Peyer's patch (tissue), 4 donors: ENCODE results near the gene ATP11A. TPM values are rescaled to one million over a fixed set of nuclear protein-coding genes. Genes with fewer than 3 reads are reported as not detected.
"Not testable (repeated sequence)": the region's sequence is repeated elsewhere in the genome, so short reads cannot be mapped to it uniquely, and the experiment has no call there.

Source experiments
- DNase-seq, 3 donors: peaks; one replicate each; pipeline ENCODE4 v3.0.0-alpha.2; 2017 to 2019
- H3K27ac ChIP-seq, 4 donors: fragments of 200-600 bp; sonication (generic); one replicate each; pipeline ENCODE4 v1.5.1; 2016 to 2019
- H3K27me3 ChIP-seq, 2 donors: fragments of 200-600 bp; sonication (generic); one replicate each; pipeline ENCODE4 v1.5.1; 2019
- H3K36me3 ChIP-seq, 3 donors: fragments of 200-600 bp; sonication (generic); one replicate each; pipeline ENCODE4 v1.5.1; 2016 to 2019
- H3K4me1 ChIP-seq, 4 donors: fragments of 200-600 bp; sonication (generic); one replicate each; pipeline ENCODE4 v1.5.1; 2016 to 2019
- H3K4me3 ChIP-seq, 4 donors: fragments of 200-600 bp; sonication (generic); 1 replicate in 3 of 4; 2 replicates in 1 of 4; pipeline ENCODE4 v1.5.1; 2016 to 2019; ENCODE audit warnings: mild to moderate bottlenecking in 1 of 4
- H3K9me3 ChIP-seq, 4 donors: fragments of 200-600 bp; sonication (generic); one replicate each; pipeline ENCODE4 v1.5.1; 2016 to 2019; ENCODE audit warnings: mild to moderate bottlenecking in 1 of 4
- POLR2A ChIP-seq, 2 donors: fragments of 450-650 bp; IDR thresholded peaks; one replicate each; pipeline ENCODE4 v1.5.1; 2017; ENCODE audit warnings: antibody characterized with exemption in 2 of 2, mild to moderate bottlenecking in 2 of 2, moderate library complexity in 2 of 2
- total RNA-seq, 4 donors: library from RNA; depleted of rRNA; stranded (reverse); fragments of >200 nt; gene quantifications; one replicate each; pipeline ENCODE4 v1.1.0, GENCODE V29; 2016
- TF ChIP-seq, protein P1 (sequence below), 6 experiments: fragments of 450-650 bp in 4 of 6; fragments of 200-600 bp in 2 of 6; sonication (generic) in 1 of 6; IDR thresholded peaks; one replicate each; pipeline ENCODE4 v1.5.1; 2017 to 2019; ENCODE audit warnings: antibody characterized with exemption in 6 of 6, mild to moderate bottlenecking in 3 of 6, moderate library complexity in 1 of 6

The ATP11A gene
- total RNA-seq, 4 donors from 2014 or later = 33.1 to 64.2 (median 53.7) TPM

DNA sequence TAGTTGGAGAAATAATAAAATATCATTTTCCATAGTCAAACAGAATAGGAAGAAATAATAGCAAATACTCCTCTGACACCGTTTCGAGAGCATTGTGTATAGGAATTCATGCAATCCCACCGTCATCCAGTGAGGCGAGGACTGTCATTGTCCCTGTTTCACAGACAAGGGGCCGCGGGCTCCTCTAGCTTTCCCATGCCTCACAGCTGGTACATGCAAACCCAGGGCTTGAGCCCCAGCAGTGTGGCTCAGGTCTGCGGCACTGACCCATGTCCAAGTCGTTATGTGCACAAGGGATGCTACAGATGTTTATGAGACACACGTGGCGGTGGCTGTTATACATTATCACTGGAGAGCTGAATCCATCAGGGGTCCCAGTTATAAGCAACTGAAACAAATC lies 18.5 kb upstream of the ATP11A start:
- Histone ChIP-seq H3K36me3 (no peaks in the 10 kb centered on the region), H3K27me3 (no peaks in the 10 kb centered on the region), H3K4me1 (no peaks in the 10 kb centered on the region), H3K9me3 (no peaks in the 10 kb centered on the region), H3K4me3 (no peak overlapping the region), H3K27ac (no peak overlapping the region)
- no peak for DNase-seq
- TF ChIP-seq, protein P1, sequence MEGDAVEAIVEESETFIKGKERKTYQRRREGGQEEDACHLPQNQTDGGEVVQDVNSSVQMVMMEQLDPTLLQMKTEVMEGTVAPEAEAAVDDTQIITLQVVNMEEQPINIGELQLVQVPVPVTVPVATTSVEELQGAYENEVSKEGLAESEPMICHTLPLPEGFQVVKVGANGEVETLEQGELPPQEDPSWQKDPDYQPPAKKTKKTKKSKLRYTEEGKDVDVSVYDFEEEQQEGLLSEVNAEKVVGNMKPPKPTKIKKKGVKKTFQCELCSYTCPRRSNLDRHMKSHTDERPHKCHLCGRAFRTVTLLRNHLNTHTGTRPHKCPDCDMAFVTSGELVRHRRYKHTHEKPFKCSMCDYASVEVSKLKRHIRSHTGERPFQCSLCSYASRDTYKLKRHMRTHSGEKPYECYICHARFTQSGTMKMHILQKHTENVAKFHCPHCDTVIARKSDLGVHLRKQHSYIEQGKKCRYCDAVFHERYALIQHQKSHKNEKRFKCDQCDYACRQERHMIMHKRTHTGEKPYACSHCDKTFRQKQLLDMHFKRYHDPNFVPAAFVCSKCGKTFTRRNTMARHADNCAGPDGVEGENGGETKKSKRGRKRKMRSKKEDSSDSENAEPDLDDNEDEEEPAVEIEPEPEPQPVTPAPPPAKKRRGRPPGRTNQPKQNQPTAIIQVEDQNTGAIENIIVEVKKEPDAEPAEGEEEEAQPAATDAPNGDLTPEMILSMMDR (IDR thresholded peaks at IDR 0.05) = no peak
- TF ChIP-seq POLR2A (IDR thresholded peaks at IDR 0.05) = no peak

DNA sequence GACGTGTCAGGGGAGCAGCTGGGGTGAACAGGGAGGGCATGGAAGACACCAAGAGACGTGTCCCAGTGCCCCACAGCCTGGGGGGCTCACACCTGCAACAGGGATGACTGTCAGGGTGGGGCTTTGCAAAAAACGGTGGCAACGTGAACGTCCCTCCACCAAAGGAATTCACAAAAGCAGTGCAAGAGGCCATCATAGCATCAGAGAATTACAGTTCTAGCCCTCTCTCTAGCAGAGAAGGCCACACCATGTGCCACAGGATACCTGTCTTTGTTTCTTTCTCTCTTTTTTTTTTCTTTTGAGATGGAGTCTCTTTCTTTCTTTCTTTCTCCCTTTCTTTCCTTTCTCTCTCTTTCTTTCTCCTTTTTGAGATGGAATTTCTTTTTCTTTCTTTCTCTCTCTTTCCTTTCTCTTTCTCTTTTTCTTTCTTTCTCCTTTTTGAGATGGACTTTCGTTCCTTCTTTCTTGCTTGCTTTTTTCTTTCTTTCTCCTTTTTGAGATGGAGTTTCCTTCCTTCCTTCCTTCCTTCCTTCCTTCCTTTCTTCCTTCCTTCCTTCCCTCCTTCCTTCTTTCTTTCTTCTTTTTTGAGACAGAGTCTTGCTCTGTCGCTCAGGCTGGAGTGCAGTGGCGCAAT lies 17.1 kb upstream of the ATP11A start:
- Histone ChIP-seq H3K27ac (no peak overlapping the region), H3K27me3 (no peaks in the 10 kb centered on the region)

DNA sequence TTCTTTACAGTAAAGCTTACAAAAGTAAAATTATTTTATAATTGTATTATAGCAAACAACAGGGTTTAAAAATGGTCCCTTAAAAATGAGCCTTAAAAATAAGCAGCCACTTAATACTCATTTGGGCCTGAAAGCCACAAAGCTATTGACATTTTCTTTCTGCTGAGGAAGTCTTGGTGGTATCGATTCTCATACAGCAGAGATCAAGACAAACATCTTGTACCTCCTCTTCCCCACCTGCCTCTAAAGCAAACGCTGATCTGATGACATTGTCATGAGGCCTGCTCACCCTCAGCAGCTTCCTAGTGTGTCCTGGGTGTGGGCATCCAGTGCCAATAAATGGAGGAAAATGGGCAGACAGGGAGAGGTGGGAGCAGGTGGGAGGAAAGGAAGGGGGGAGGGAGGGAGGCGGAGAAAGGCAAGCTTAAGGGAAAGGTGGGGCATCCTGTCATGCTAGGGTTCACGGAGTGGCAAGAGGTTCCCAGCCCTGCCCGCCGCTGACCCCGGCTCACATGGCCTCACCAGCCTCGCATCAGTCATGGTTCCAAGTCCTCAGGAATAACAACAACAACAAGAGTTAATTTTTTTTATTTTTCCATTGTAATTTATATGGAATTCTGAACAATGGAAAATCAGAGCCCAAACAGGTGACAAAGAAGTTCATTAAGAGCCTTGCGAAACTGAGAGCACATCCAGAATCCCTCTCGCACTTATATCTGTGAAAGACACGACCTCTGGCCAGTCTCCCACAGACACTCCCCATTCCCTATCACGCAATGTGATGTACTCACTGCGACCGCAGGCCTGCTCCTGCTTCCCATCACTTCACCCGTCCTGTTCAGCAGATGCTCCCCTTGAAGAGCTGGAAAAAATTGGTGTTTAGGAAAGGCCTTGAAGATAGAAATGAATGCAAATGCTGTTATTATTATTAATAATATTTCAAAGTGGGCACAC lies 15.1 kb upstream of the ATP11A start:
- TF ChIP-seq, protein P1 (IDR thresholded peaks at IDR 0.05) = no peak
- TF ChIP-seq POLR2A (IDR thresholded peaks at IDR 0.05) = no peak
- H3K27ac ChIP-seq = no peak overlapping the region
- DNase-seq = no peak
- no peaks in the 10 kb centered on the region for H3K4me1 ChIP-seq
- H3K36me3 ChIP-seq = no peaks in the 10 kb centered on the region
- no peaks in the 10 kb centered on the region for H3K9me3 ChIP-seq
- H3K4me3 ChIP-seq = no peak overlapping the region
- no peaks in the 10 kb centered on the region for H3K27me3 ChIP-seq

More for the DNA sequence above, 17.1 kb upstream of the ATP11A start:
- H3K4me1 ChIP-seq = no peaks in the 10 kb centered on the region
- H3K9me3 ChIP-seq = no peaks in the 10 kb centered on the region
- no peak for DNase-seq
- no peaks in the 10 kb centered on the region for H3K36me3 ChIP-seq
- TF ChIP-seq, protein P1 (IDR thresholded peaks at IDR 0.05) = no peak
- no peak for TF ChIP-seq POLR2A (IDR thresholded peaks at IDR 0.05)
- H3K4me3 ChIP-seq = no peak overlapping the region

DNA sequence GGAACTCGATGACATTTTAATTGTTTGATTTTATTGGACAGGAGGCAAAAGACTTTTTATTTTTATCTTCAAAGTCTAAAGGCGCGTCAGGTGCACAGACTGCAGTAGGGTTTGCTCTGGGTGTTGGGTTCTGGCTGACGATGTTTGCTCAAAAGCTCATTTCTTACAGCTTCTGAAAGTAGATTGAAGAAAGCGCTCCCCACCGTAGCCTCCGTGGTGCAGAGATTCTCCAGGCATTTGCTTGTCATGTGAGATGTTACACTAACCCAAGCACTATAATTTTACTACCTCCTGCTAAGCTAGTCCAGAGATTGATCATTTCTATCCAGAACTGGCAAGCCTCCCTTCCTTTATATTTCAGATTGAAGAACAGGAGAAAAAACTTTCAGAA lies 14.5 kb upstream of the ATP11A start:
- H3K27me3 ChIP-seq = no peaks in the 10 kb centered on the region
- no peak for DNase-seq
- TF ChIP-seq, protein P1 (IDR thresholded peaks at IDR 0.05) = no peak
- TF ChIP-seq POLR2A (IDR thresholded peaks at IDR 0.05) = no peak
- no peak overlapping the region for H3K27ac ChIP-seq
- H3K9me3 ChIP-seq = no peaks in the 10 kb centered on the region
- H3K36me3 ChIP-seq = no peaks in the 10 kb centered on the region
- H3K4me1 ChIP-seq = no peaks in the 10 kb centered on the region
- H3K4me3 ChIP-seq = no peak overlapping the region

DNA sequence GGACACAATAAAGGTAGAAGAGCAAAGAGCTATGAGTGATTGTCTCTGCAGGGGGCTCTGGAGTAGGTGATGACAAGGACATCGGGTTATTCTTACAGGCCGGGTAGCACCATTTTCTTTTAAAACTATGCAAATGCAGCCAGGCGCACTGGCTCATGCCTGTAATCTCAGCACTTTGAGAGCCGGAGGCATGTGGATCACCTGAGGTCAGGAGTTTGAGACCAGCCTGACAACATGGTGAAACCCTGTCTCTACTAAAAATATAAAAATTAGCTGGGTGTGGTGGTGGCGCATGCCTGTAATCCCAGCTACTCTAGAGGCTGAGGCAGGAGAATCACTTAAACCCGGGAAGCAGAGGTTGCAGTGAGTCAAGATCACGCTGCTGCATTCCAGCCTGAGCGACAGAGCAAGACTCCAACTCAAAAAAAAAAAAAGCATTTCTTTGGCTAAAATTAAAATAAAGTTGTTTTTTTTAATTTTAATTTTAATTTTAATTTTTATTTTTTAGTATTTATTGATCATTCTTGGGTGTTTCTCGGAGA lies 12.3 kb upstream of the ATP11A start:
- DNase-seq, H3K9me3 ChIP-seq, H3K4me1 ChIP-seq, H3K36me3 ChIP-seq, H3K4me3 ChIP-seq, H3K27me3 ChIP-seq, H3K27ac ChIP-seq: not testable (repeated sequence)

DNA sequence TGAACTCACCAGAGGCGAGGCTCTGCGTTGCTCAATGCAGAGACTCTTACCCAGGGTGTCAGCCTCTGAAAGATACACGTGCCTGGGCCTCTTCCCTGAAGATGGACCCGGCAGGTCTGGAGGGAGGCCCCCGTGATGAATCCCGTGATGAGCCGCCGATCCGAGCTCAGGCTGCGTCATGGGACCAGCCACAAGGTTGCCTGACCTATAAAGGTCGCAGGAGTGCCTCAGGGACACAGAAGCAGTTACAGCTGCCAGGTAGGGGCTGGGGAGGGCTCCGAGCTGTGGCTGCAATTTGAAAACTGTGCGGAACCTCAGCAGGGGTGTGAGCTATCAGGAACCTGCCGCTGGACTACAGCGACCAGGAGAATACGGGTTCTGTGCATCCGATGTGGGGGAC lies 10.5 kb upstream of the ATP11A start:
- Histone ChIP-seq H3K9me3 (no peaks in the 10 kb centered on the region), H3K4me3 (no peak overlapping the region), H3K27me3 (no peaks in the 10 kb centered on the region), H3K36me3 (no peaks in the 10 kb centered on the region), H3K27ac (no peak overlapping the region), H3K4me1 (no peaks in the 10 kb centered on the region)
- TF ChIP-seq, protein P1 (IDR thresholded peaks at IDR 0.05) = no peak
- TF ChIP-seq POLR2A (IDR thresholded peaks at IDR 0.05) = no peak
- DNase-seq = no peak
